NOMO-1 treated with dmso at 0.1 percent for 144 hours (cell line): Measurements from ENCODE around the gene ZNF544.
"Not testable (repeated sequence)": the region's sequence is repeated elsewhere in the genome, so short reads cannot be mapped to it uniquely, and the experiment has no call there.

Experiments used
- DNase-seq: peaks from one replicate; lab custom pipeline; 2025; ENCODE audit not compliant: unreplicated experiment; lab: John Stamatoyannopoulos, UW

The ZNF544 gene

GRCh38 chr19:58252102-58252685 lies 23.5 kb downstream of the ZNF544 start:
- no peak for DNase-seq

DNA sequence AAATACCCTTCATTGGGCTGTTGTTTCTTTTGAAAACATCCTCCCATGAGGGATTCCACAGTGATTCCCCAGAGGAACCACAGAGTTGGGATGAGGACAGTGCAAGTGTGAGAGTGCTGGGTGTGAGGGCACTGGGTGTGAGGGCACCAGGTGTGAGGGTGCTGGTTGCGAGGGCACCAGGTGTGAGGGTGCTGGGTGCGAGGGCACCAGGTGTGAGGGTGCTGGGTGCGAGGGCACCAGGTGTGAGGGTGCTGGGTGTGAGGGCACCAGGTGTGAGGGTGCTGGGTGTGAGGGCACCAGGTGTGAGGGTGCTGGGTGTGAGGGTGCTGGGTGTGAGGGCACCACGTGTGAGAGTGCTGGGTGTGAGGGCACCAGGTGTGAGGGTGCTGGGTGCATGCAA lies 29.5 kb downstream of the ZNF544 start:
- DNase-seq = not testable (repeated sequence)

DNA sequence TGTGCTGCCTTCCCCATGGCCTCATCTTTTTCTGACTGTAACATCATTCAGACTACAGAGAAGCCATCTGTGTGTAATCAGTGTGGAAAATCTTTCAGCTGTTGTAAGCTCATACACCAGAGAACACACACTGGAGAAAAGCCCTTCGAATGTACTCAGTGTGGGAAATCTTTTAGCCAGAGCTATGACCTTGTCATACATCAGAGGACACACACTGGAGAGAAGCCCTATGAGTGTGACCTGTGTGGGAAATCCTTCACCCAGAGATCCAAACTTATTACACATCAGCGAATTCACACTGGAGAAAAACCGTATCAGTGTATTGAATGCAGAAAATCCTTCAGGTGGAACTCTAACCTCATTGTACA lies 32.9 kb downstream of the ZNF544 start:
- DNase-seq = no peak

GRCh38 chr19:58261968-58262921 lies 33.5 kb downstream of the ZNF544 start:
- no peak for DNase-seq

DNA sequence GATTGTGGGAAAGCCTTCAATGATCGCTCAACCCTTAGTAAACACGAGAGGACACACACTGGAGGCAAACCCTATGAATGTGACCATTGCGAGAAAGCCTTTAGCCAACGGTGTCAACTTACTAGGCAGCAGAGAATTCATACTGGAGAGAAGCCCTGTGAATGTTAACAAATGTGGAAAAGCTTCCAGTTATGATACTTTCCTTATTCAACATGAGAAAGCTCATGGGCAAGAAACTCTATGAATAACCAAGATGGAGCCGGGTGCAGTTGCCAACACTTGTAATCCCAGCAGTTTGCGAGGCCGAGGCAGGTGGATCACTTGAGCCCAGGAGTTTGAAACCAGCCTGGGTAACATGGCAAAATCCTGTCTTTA lies 34.2 kb downstream of the ZNF544 start:
- DNase-seq = no peak

DNA sequence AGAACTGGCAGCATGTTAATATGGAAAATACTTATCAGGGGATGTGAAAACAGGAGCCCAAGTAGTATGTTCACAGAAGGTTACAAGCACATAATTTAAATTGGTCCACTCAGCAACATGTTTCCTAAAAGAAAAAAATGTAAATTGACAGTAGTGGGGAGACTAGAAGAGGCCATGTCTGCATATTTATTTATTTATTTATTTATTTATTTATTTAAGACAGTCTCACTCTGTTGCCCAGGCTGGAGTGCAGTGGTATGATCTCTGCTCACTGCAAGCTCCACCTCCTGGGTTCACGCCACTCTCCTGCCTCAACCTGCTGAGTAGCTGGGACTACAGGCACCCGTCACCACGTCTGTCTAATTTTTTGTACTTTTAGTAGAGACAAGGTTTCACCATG lies 36.4 kb downstream of the ZNF544 start:
- DNase-seq = no peak

GRCh38 chr19:58268344-58268743 lies 39.6 kb downstream of the ZNF544 start:
- no peak for DNase-seq

- no peak for DNase-seq
These were observed 46.1 kb downstream of the ZNF544 start for GRCh38 chr19:58274771-58275201.

DNA sequence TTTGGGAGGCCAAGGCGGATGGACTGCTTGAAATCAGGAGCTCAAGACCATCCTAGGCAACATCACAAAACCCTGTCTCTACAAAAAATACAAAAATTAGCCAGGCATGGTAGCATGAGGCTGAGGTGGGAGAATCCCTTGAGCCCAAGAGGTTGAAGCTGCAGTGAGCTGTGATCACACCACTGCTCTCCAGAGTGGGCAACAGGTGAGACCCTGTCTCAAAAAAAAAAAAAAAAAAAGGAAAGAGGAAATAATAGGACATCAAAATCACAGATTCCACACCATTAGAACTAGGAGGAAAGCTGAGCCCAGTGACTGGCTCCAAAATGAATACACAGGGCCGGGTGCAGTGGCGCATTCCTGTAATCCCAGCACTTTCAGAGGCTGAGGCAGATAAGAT lies 46.9 kb downstream of the ZNF544 start:
- no peak for DNase-seq

GRCh38 chr19:58277197-58277596 lies 48.5 kb downstream of the ZNF544 start:
- no peak for DNase-seq

GRCh38 chr19:58277748-58278540 lies 49.2 kb downstream of the ZNF544 start:
- DNase-seq = no peak

DNA sequence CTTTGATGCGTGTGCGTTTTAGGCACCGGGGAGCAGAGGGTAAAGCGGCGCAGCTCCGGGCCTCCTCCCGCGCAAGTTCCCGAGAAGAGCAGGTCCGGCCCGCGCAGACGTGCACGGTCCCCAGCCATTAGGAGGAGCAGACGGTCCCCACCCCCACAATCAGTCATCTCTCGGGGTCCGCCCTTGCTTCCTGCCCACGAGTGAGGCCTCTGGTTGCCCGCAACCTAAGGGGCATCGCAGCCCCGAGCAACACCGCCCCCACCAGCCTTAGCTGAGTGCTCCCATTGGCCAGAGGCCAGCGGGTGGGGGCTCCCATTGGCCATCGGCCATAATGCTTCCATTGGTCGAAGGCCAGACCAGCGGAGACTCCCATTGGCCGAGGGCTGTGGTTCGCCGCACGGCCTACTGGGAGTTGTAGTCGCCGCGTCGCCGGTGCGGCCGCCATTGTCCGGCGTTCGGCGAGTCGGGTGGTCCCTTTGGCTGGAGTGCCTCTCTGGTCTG lies 49.9 kb downstream of the ZNF544 start, which contains the start of gene ZNF8:
TSS of gene ZNF8 (plus strand) at position 415 of the 501 bp plus-strand sequence. CDS start 127 bp downstream, outside the sequence.
- peak; percentile 98 for DNase-seq

- no peak for DNase-seq
These were observed 50.6 kb downstream of the ZNF544 start for GRCh38 chr19:58279042-58279924.

DNA sequence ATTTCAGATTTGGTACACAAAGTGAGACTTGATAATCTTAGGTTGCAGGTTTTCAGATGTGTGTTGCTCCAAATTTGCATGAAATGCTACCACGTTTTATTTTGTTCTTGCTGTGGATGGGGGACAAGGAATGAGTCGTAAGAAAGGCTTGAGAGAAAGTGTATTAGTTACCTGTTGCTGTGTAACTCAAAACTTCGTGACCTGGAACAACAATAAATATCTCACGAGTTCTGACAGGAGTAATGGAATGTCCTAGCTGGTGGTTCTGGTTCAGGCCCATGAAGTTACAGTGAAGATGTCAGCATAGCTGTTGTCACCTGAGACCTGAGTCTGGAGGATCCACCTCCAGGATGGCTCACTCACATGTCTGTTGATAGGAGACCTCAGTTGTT lies 51.2 kb downstream of the ZNF544 start:
- no peak for DNase-seq

DNA sequence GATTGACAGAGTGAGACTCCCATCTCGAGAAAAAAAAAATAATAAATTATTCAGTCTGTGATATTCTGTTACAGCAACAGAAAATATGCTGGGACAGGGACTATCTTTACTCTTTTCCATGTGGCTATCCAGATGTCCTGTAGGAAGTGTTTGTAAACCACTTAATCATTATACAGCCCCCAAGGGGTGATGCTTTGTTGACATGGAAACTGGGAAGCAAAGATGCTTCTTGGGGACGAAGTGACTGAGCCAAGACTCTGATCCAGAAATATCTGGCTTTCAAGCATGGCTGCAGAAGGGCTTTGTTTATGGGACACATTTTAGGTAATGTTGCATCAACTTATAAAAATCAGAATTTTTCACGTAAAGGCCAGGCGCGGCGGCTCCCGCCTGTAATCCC lies 55.5 kb downstream of the ZNF544 start:
- DNase-seq = no peak

- no peak for DNase-seq
These were observed 63.2 kb downstream of the ZNF544 start for GRCh38 chr19:58291943-58292342.

- no peak for DNase-seq
These were observed 66.1 kb downstream of the ZNF544 start for GRCh38 chr19:58294743-58295374.

- no peak for DNase-seq
These were observed 67.4 kb downstream of the ZNF544 start for GRCh38 chr19:58296104-58296503.

DNA sequence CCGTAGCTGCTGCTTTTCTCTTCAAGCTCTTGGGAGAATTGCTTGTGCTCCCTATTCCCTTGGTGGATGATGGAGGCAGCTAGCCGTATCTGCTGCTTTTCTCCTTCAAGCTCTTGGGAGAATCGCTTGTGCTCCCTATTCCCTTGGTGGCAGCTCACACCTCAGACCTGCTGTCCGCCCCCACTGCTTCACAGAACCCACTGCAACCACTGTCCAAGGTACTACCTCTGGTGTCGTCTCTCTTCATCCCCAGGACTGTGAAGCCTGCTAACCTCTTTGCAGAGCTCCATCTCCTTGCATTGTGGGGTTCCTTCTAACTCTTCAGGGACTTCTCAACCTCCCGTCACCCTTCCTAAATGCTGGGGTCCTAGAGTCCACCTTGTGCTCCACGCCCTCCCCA lies 71.9 kb downstream of the ZNF544 start:
- no peak for DNase-seq

DNA sequence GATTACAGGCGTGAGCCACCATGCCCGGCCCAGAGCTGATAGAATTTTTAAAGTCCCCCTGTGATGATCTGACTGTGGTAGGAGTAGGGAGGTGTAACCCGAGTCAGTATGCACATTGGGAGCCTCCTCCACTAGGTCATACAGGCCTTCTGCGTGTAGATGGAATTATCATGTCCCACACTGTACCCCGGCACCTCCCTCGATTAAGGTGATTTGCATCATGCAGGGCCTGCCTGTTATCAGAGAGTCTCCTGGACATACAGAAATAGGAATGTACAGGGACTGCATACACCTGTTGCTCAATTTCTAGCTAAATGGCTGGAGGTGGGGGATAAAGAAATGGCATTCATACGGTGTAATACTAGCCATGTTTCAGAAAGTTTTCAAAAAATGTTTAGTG lies 75.5 kb downstream of the ZNF544 start:
- no peak for DNase-seq
